Suprapubic skin (tissue), 4 donors: ENCODE measurements around the gene AEBP1. TPM values are rescaled to one million over a fixed set of nuclear protein-coding genes. Genes with fewer than 3 reads are reported as not detected.

Source experiments
- DNase-seq, 2 donors: peaks; one replicate each; pipeline ENCODE4 v3.0.0-alpha.2; 2019; ENCODE audit warnings: low spot score in 2 of 2
- H3K27ac ChIP-seq: fragments of 200-600 bp; sonication (generic); one replicate; pipeline ENCODE4 v1.5.1; 2019
- H3K27me3 ChIP-seq: fragments of 200-600 bp; sonication (generic); one replicate; pipeline ENCODE4 v1.5.1; 2019
- H3K36me3 ChIP-seq: fragments of 200-600 bp; sonication (generic); one replicate; pipeline ENCODE4 v1.5.1; 2019
- H3K4me1 ChIP-seq: fragments of 200-600 bp; sonication (generic); one replicate; pipeline ENCODE4 v1.5.1; 2019
- H3K4me3 ChIP-seq: fragments of 200-600 bp; sonication (generic); one replicate; pipeline ENCODE4 v1.5.1; 2019; ENCODE audit warnings: mild to moderate bottlenecking
- H3K9me3 ChIP-seq: fragments of 200-600 bp; sonication (generic); one replicate; pipeline ENCODE4 v1.5.1; 2019
- CTCF ChIP-seq, 2 donors: fragments of 200-600 bp in 1 of 2; fragments of 450-650 bp in 1 of 2; sonication (generic) in 1 of 2; IDR thresholded peaks; one replicate each; pipeline ENCODE4 v1.5.1; 2016 to 2019; ENCODE audit warnings: antibody characterized with exemption in 2 of 2, mild to moderate bottlenecking in 1 of 2, moderate library complexity in 1 of 2
- EP300 ChIP-seq: sonication (generic); formaldehyde crosslinking; IDR thresholded peaks from one replicate; pipeline ENCODE4 v1.6.1; 2017; ENCODE audit warnings: antibody characterized with exemption
- POLR2A ChIP-seq, 2 donors: fragments of 450-650 bp; IDR thresholded peaks; one replicate each; pipeline ENCODE4 v1.6.1; 2017; ENCODE audit warnings: antibody characterized with exemption in 2 of 2, mild to moderate bottlenecking in 2 of 2, moderate library complexity in 2 of 2
- POLR2AphosphoS5 ChIP-seq, 3 donors: sonication (generic); formaldehyde crosslinking; IDR thresholded peaks; one replicate each; pipeline ENCODE4 v1.6.1; 2017; ENCODE audit warnings: antibody characterized with exemption in 3 of 3
- WGBS: methylation state at CpG from one replicate; pipeline ENCODE4 v1.1.5; 2018; 5-methylcytosine and 5-hydroxymethylcytosine counted together
- total RNA-seq, 4 donors: library from RNA; depleted of rRNA; stranded (reverse); fragments of >200 nt; gene quantifications; one replicate each; pipeline ENCODE4 v1.1.0, GENCODE V29; 2016

Gene AEBP1
- total RNA-seq, 4 donors from 2014 or later: 24.3 to 74.0 (median 43.3) TPM

- DNase-seq: peak in 1 of 2 donors; percentile 52
- TF ChIP-seq CTCF (IDR thresholded peaks at IDR 0.05) (no peak), POLR2AphosphoS5 (IDR thresholded peaks at IDR 0.05) (no peak), POLR2A (IDR thresholded peaks at IDR 0.05) (no peak), EP300 (no peak)
- H3K27ac ChIP-seq: no peak overlapping the region
- no peaks in the 10 kb centered on the region for H3K4me1 ChIP-seq
- no peaks in the 10 kb centered on the region for H3K27me3 ChIP-seq
- no peak overlapping the region for H3K4me3 ChIP-seq
- 86% methylated on average over 5 of the region's 5 CpGs for WGBS
- H3K36me3 ChIP-seq: no peaks in the 10 kb centered on the region
- no peaks in the 10 kb centered on the region for H3K9me3 ChIP-seq
Measured at GRCh38 chr7:44159824-44160630, 55.9 kb downstream of the AEBP1 start.

DNA sequence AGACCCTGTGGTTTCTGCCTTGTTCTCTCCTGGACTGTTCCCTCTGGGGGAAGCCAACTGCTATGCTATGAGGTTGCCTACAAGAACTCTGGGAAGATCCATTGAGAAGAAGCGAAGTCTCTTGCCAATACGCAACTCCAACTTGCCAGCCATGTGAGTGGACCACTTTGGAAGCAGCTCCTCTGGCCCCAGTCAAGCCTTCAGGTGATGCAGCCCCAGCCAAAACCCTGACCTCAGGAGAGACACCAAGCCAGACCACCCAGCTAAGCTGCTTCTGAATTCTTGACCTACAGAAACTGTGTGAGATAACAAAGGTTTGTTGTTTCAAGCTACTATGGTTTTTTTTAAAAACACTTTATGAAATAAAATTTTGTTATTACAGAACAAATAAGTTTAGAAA, 57.2 kb downstream of the AEBP1 start:
- Histone ChIP-seq H3K4me3 (no peak overlapping the region), H3K4me1 (no peaks in the 10 kb centered on the region), H3K27me3 (no peaks in the 10 kb centered on the region), H3K27ac (no peak overlapping the region), H3K36me3 (no peaks in the 10 kb centered on the region), H3K9me3 (no peaks in the 10 kb centered on the region)
- 92% methylated on average over 2 of the region's 2 CpGs for WGBS
- peak in 1 of 2 donors; percentile 21 for DNase-seq
- no peak for TF ChIP-seq POLR2A (IDR thresholded peaks at IDR 0.05)
- no peak for TF ChIP-seq CTCF (IDR thresholded peaks at IDR 0.05)
- no peak for TF ChIP-seq POLR2AphosphoS5 (IDR thresholded peaks at IDR 0.05)
- no peak for TF ChIP-seq EP300

GRCh38 chr7:44162179-44162578, 58.0 kb downstream of the AEBP1 start:
- no peaks in the 10 kb centered on the region for H3K4me1 ChIP-seq
- H3K27me3 ChIP-seq: no peaks in the 10 kb centered on the region
- no peak overlapping the region for H3K27ac ChIP-seq
- no peaks in the 10 kb centered on the region for H3K9me3 ChIP-seq
- peak in 1 of 2 donors; percentile 59 for DNase-seq
- H3K4me3 ChIP-seq: no peak overlapping the region
- TF ChIP-seq POLR2A (IDR thresholded peaks at IDR 0.05) (no peak), EP300 (no peak), POLR2AphosphoS5 (IDR thresholded peaks at IDR 0.05) (no peak), CTCF (IDR thresholded peaks at IDR 0.05) (no peak)
- no peaks in the 10 kb centered on the region for H3K36me3 ChIP-seq
- 96% methylated on average over 3 of the region's 4 CpGs for WGBS

DNA sequence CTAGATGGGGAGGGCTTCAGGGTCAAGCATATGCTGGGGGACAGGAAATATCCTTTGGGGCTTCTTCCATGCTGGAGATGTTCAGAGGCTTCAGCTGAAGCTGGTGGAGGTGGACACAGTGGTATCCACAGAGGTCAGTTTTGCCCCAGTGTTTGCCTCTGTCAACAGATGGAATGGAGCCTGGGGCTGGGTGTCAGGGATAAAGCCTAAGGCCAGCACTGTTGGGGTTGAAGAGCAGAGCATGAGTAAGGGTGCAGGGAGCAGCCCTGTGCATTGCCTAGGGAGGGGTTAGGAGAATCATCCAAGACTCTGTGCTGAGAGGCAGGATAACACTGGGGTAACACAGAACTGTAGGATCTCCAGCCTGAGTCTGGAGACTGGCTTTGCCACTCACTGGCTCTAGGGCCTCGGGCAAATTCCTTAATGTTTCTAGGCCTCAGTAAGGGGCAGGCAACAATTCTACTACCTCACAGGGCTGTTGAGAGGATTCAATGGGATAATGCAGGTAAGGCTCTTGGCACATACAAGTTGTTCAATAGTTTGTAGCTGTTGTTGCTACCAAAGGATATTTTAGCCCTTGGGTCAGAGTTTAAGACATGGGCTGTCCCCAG, 58.7 kb downstream of the AEBP1 start:
- Histone ChIP-seq H3K4me3 (no peak overlapping the region), H3K27ac (no peak overlapping the region), H3K36me3 (no peaks in the 10 kb centered on the region), H3K4me1 (no peaks in the 10 kb centered on the region), H3K9me3 (no peaks in the 10 kb centered on the region), H3K27me3 (no peaks in the 10 kb centered on the region)
- TF ChIP-seq POLR2AphosphoS5 (IDR thresholded peaks at IDR 0.05): no peak
- TF ChIP-seq CTCF (IDR thresholded peaks at IDR 0.05): no peak
- no peak for TF ChIP-seq EP300
- no peak for TF ChIP-seq POLR2A (IDR thresholded peaks at IDR 0.05)
- DNase-seq: peak in 1 of 2 donors; percentile 28
- WGBS: 38% methylated on average over 1 of the region's 1 CpG

GRCh38 chr7:44163591-44163990, 59.4 kb downstream of the AEBP1 start:
- peak in 1 of 2 donors; percentile 15 for DNase-seq
- Histone ChIP-seq H3K27me3 (no peaks in the 10 kb centered on the region), H3K27ac (no peak overlapping the region), H3K9me3 (no peaks in the 10 kb centered on the region), H3K4me3 (no peak overlapping the region), H3K36me3 (no peaks in the 10 kb centered on the region), H3K4me1 (no peaks in the 10 kb centered on the region)
- WGBS: 50% methylated on average over 1 of the region's 1 CpG
- no peak for TF ChIP-seq EP300
- TF ChIP-seq CTCF (IDR thresholded peaks at IDR 0.05): no peak
- TF ChIP-seq POLR2A (IDR thresholded peaks at IDR 0.05): no peak
- TF ChIP-seq POLR2AphosphoS5 (IDR thresholded peaks at IDR 0.05): no peak
